Endothelial cell of umbilical vein (primary cell): Measurements from ENCODE around the gene C3orf33. TPM values are rescaled to one million over a fixed set of nuclear protein-coding genes. Genes with fewer than 3 reads are reported as not detected.

Experiments
- BruUV-seq: library from RNA; stranded (reverse); fragments of 400-500 nt; replicated peaks from 2 replicates; lab custom pipeline; 2021; lab: Mats Ljungman, UMichigan
- CTCF ChIA-PET: fragments of 300-600, 350-600 bp; sonication (Branson Sonifier 250); formaldehyde crosslinking; loops from one replicate; lab custom pipeline; 2021; ENCODE audit warnings: antibody characterized with exemption, inconsistent platforms; lab: Charles Lee
- POLR2A ChIA-PET: fragments of 300-600, 350-600 bp; sonication (Branson Sonifier 250); formaldehyde crosslinking; loops from one replicate; lab custom pipeline; 2021; ENCODE audit warnings: antibody characterized with exemption, inconsistent platforms; lab: Charles Lee
- DNase-seq: peaks from one replicate; pipeline ENCODE4 v3.0.0-alpha.2; 2011; ENCODE audit warnings: low read depth, low spot score
- FAIRE-seq: peaks from 2 replicates; lab custom pipeline; 2011; peaks lifted over from hg19 to GRCh38; lab: Jason Lieb, UNC
- H2AFZ ChIP-seq: 2 replicates; pipeline ENCODE4 v1.6.0; 2012; ENCODE audit warnings: low read depth, low read length, control low read depth, inconsistent platforms
- H3K27ac ChIP-seq: 2 replicates; pipeline ENCODE4 v1.5.1; 2011; ENCODE audit warnings: low read depth, mild to moderate bottlenecking, control low read depth, low read length, moderate library complexity; ENCODE audit not compliant: insufficient read depth
- H3K27me3 ChIP-seq, 2 experiments: 2 replicates each; pipeline versions ENCODE4 v1.6.0 to v1.6.1; 2011; ENCODE audit warnings: low read length in 2 of 2, mixed read lengths in 1 of 2; ENCODE audit not compliant: control insufficient read depth in 2 of 2, insufficient read depth in 2 of 2
- H3K36me3 ChIP-seq, 2 experiments: 2 replicates in 1 of 2; 3 replicates in 1 of 2; pipeline ENCODE4 v1.5.1; 2011; ENCODE audit warnings: low read length in 2 of 2, mild to moderate bottlenecking in 1 of 2, moderate library complexity in 1 of 2; ENCODE audit not compliant: control insufficient read depth in 2 of 2, insufficient read depth in 2 of 2; ENCODE audit errors: extremely low read depth in 1 of 2
- H3K4me1 ChIP-seq: 3 replicates; pipeline ENCODE4 v1.5.1; 2011; ENCODE audit warnings: mild to moderate bottlenecking, low read length; ENCODE audit not compliant: control insufficient read depth, insufficient read depth; ENCODE audit errors: extremely low read depth
- H3K4me2 ChIP-seq: 2 replicates; pipeline ENCODE4 v1.6.1; 2011; ENCODE audit warnings: low read length, control low read depth, mixed read lengths; ENCODE audit not compliant: insufficient read depth
- H3K4me3 ChIP-seq, 3 experiments: fragments of 200-600 bp in 1 of 3; sonication (generic), shearing (Covaris generic) in 1 of 3; replicated peaks in 1 of 3; 2 replicates each; pipeline ENCODE4 v1.5.1; 2011 to 2016; ENCODE audit warnings: control low read depth in 3 of 3, low read length in 3 of 3, mild to moderate bottlenecking in 2 of 3, inconsistent platforms in 1 of 3, low read depth in 1 of 3, moderate library complexity in 1 of 3; ENCODE audit not compliant: insufficient read depth in 1 of 3
- H3K79me2 ChIP-seq: 2 replicates; pipeline ENCODE4 v1.6.0; 2012; ENCODE audit warnings: low read length, inconsistent platforms; ENCODE audit not compliant: control insufficient read depth, insufficient read depth
- H3K9ac ChIP-seq: replicated peaks from 2 replicates; pipeline ENCODE3; 2011; ENCODE audit warnings: low read length, control low read depth; ENCODE audit not compliant: insufficient read depth; ENCODE audit errors: extremely low read depth
- H3K9me1 ChIP-seq: replicated peaks from 3 replicates; pipeline ENCODE4 v1.6.0; 2011; ENCODE audit warnings: mild to moderate bottlenecking, low read length; ENCODE audit not compliant: control insufficient read depth, insufficient read depth; ENCODE audit errors: extremely low read depth
- H3K9me3 ChIP-seq: replicated peaks from 2 replicates; pipeline ENCODE4 v1.5.1; 2012; ENCODE audit warnings: low read length, inconsistent platforms; ENCODE audit not compliant: control insufficient read depth, insufficient read depth
- H4K20me1 ChIP-seq: replicated peaks from 2 replicates; pipeline ENCODE3; 2011; ENCODE audit warnings: mild to moderate bottlenecking, low read length; ENCODE audit not compliant: control insufficient read depth, insufficient read depth; ENCODE audit errors: extremely low read depth
- CTCF ChIP-seq, 2 donors: IDR thresholded peaks; 1 replicate in 1 of 2; 2 replicates in 1 of 2; pipeline ENCODE4 v1.5.1; 2011; ENCODE audit warnings: low read length in 2 of 2, mild to moderate bottlenecking in 2 of 2, moderate library complexity in 2 of 2, control low read depth in 1 of 2, inconsistent platforms in 1 of 2, low read depth in 1 of 2; ENCODE audit not compliant: insufficient read depth in 1 of 2; ENCODE audit errors: extremely low read depth in 1 of 2
- EZH2 ChIP-seq: IDR thresholded peaks from 2 replicates; pipeline ENCODE4 v1.6.1; 2012; ENCODE audit warnings: borderline replicate concordance, low read depth, mild to moderate bottlenecking, moderate library complexity, low read length, inconsistent platforms; ENCODE audit not compliant: severe bottlenecking
- FOS ChIP-seq: IDR thresholded peaks from 2 replicates; pipeline ENCODE4 v1.6.1; 2011; ENCODE audit warnings: mild to moderate bottlenecking, low read length, moderate library complexity, borderline replicate concordance; ENCODE audit not compliant: insufficient read depth
- GATA2 ChIP-seq: IDR thresholded peaks from 2 replicates; pipeline ENCODE4 v1.7.0; 2011; ENCODE audit warnings: low read depth, mild to moderate bottlenecking, moderate library complexity, mixed read lengths, low read length; ENCODE audit not compliant: insufficient read length, insufficient read depth
- JUN ChIP-seq: IDR thresholded peaks from 2 replicates; pipeline ENCODE4 v1.6.1; 2011; ENCODE audit warnings: borderline replicate concordance, low read depth; ENCODE audit not compliant: insufficient read length, insufficient read depth
- MAX ChIP-seq: IDR thresholded peaks from 2 replicates; pipeline ENCODE4 v1.6.1; 2011; ENCODE audit not compliant: insufficient read depth, insufficient read length
- MYC ChIP-seq: IDR thresholded peaks from one replicate; pipeline ENCODE4 v1.6.1; 2011; ENCODE audit warnings: mild to moderate bottlenecking, low read depth, low read length
- POLR2A ChIP-seq: IDR thresholded peaks from 2 replicates; pipeline ENCODE4 v1.6.1; 2012; ENCODE audit warnings: low read depth, mild to moderate bottlenecking, control low read depth, low read length
- POLR2AphosphoS5 ChIP-seq: IDR thresholded peaks from 2 replicates; pipeline ENCODE4 v1.6.1; 2012; ENCODE audit warnings: low read depth, mild to moderate bottlenecking, control low read depth, low read length, moderate library complexity; ENCODE audit not compliant: insufficient read depth
- dilution Hi-C: fragments of 300-500 bp; cut with MboI; formaldehyde crosslinking; loops from one replicate; pipeline ENCODE4 v1.15.0; 2019; ENCODE audit warnings: low sequenced_read_pairs; ENCODE audit not compliant: extremely low pct_ligation_motif_present
- intact Hi-C: fragments of 100-400 bp; cut with micrococcal nuclease; formaldehyde crosslinking; loops from one replicate; pipeline ENCODE4 v1.10.0; 2022
- polyA plus RNA-seq, 4 experiments: library from polyadenylated mRNA; depleted of rRNA in 3 of 4; stranded (reverse) in 3 of 4; unstranded in 1 of 4; fragments of >200 nt; gene quantifications; 2 replicates each; pipeline versions ENCODE4 v1.2.1 to v1.2.3, GENCODE V29; 2011 to 2012; ENCODE audit warnings: missing spikeins in 1 of 4
- total RNA-seq: library from RNA; stranded (reverse); gene quantifications from 2 replicates; pipeline ENCODE4 v1.2.3, GENCODE V29; 2021

C3orf33 gene
- total and polyA plus RNA-seq, 2 donors (not counting 3 experiments of a cell fraction or from before 2014, with no cell fraction given): 1.7 to 2.3 TPM

GRCh38 chr3:155766206-155766605 is 39.9 kb downstream of the C3orf33 start:
- CTCF ChIA-PET: interaction anchor here (1.6 to 3.1 kb wide), 2 partner anchors 10 to 40 kb away, joined by 5 to 7 read pairs; partner anchors contain the start of gene C3orf33
- Histone ChIP-seq H3K79me2 (no peaks in the 10 kb centered on the region), H3K27ac (no peak overlapping the region), H4K20me1 (no peaks in the 10 kb centered on the region), H3K4me1 (no peaks in the 10 kb centered on the region), H3K9ac (no peak overlapping the region), H3K9me3 (no peaks in the 10 kb centered on the region), H3K27me3 (no peaks in the 10 kb centered on the region), H3K9me1 (no peaks in the 10 kb centered on the region), H3K36me3 (no peaks in the 10 kb centered on the region), H3K4me3 (no peak overlapping the region), H2AFZ (no peak overlapping the region), H3K4me2 (no peak overlapping the region)
- dilution Hi-C loops: no loop called here
- POLR2A ChIA-PET: no interaction called here
- BruUV-seq: no TSS peak
- intact Hi-C loops: no loop called here
- FAIRE-seq: no peak
- no peak for DNase-seq
- TF ChIP-seq JUN (peak; percentile 34), POLR2AphosphoS5 (no peak), FOS (peak; percentile 10), EZH2 (no peak), POLR2A (no peak), CTCF (IDR thresholded peaks at IDR 0.05; ENCODE audit: extremely low read depth in 1 of 2, insufficient read depth in 1 of 2, low read depth in 1 of 2, low read length in 2 of 2) (no peak), MAX (no peak), GATA2 (no peak), MYC (no peak)
